H7 (cell line): Measurements from ENCODE around the gene RASA2. TPM values are rescaled to one million over a fixed set of nuclear protein-coding genes. Genes with fewer than 3 reads are reported as not detected.
A peak's percentile ranks its signal among the peaks of the same experiment; 100 is the strongest.
"Not testable (repeated sequence)": the region's sequence is repeated elsewhere in the genome, so short reads cannot be mapped to it uniquely, and the experiment has no call there.

Experiments used
- DNase-seq: peaks from one replicate; pipeline ENCODE4 v3.0.0; 2012
- H3K27me3 ChIP-seq: 2 replicates; pipeline ENCODE4 v1.6.0; 2011; ENCODE audit warnings: mild to moderate bottlenecking, low read length; ENCODE audit not compliant: control insufficient read depth, insufficient read depth
- H3K36me3 ChIP-seq: replicated peaks from 2 replicates; pipeline ENCODE4 v1.5.1; 2011; ENCODE audit warnings: low read length; ENCODE audit not compliant: control insufficient read depth, insufficient read depth
- H3K4me3 ChIP-seq: 2 replicates; pipeline ENCODE4 v1.5.1; 2011; ENCODE audit warnings: low read depth, mild to moderate bottlenecking, control low read depth, low read length, moderate library complexity; ENCODE audit not compliant: insufficient read depth
- total RNA-seq: library from RNA; depleted of rRNA; stranded (reverse); fragments of >200 nt; shearing (Covaris generic); gene quantifications from 2 replicates; pipeline ENCODE4 v1.2.3, GENCODE V29; 2014

The RASA2 gene
- total RNA-seq, 1 experiment from 2014 or later: 11.6 TPM

- H3K27me3 ChIP-seq: no peaks in the 10 kb centered on the region
- H3K4me3 ChIP-seq: no peak overlapping the region
- H3K36me3 ChIP-seq: peaks cover 7% of the 10 kb centered on the region
- DNase-seq: no peak
These were observed 91.6 kb downstream of the RASA2 start for GRCh38 chr3:141578202-141578973.

- no peak for DNase-seq
- no peaks in the 10 kb centered on the region for H3K27me3 ChIP-seq
- no peak overlapping the region for H3K4me3 ChIP-seq
- H3K36me3 ChIP-seq: no peaks in the 10 kb centered on the region; the same call in 1 of the 2 replicates
These were observed 107.5 kb downstream of the RASA2 start for GRCh38 chr3:141594357-141594756.

- DNase-seq: no peak
- H3K4me3 ChIP-seq: no peak overlapping the region
- no peaks in the 10 kb centered on the region for H3K36me3 ChIP-seq
- no peaks in the 10 kb centered on the region for H3K27me3 ChIP-seq
These were observed 111.1 kb downstream of the RASA2 start for GRCh38 chr3:141597931-141598330.

GRCh38 chr3:141600331-141600730 lies 113.5 kb downstream of the RASA2 start:
- Histone ChIP-seq H3K27me3 (no peaks in the 10 kb centered on the region), H3K36me3 (no peaks in the 10 kb centered on the region), H3K4me3 (no peak overlapping the region)
- no peak for DNase-seq

GRCh38 chr3:141602706-141603105 lies 115.9 kb downstream of the RASA2 start:
- no peaks in the 10 kb centered on the region for H3K27me3 ChIP-seq
- no peak for DNase-seq
- H3K4me3 ChIP-seq: no peak overlapping the region
- no peaks in the 10 kb centered on the region for H3K36me3 ChIP-seq

- no peak overlapping the region for H3K4me3 ChIP-seq
- no peaks in the 10 kb centered on the region for H3K27me3 ChIP-seq
- DNase-seq: no peak
- H3K36me3 ChIP-seq: no peaks in the 10 kb centered on the region
These were observed 116.7 kb downstream of the RASA2 start for GRCh38 chr3:141603473-141604035.

GRCh38 chr3:141605883-141606282 lies 119.1 kb downstream of the RASA2 start:
- Histone ChIP-seq H3K27me3 (no peaks in the 10 kb centered on the region), H3K4me3 (no peak overlapping the region), H3K36me3 (no peaks in the 10 kb centered on the region; the same call in 1 of the 2 replicates)
- DNase-seq: no peak

- DNase-seq: no peak
These were observed 121.6 kb downstream of the RASA2 start for GRCh38 chr3:141608438-141608837.

GRCh38 chr3:141610939-141611338 lies 124.1 kb downstream of the RASA2 start:
- no peaks in the 10 kb centered on the region for H3K27me3 ChIP-seq
- DNase-seq: no peak
- no peaks in the 10 kb centered on the region; the same call in 1 of the 2 replicates for H3K36me3 ChIP-seq
- no peak overlapping the region for H3K4me3 ChIP-seq

More at GRCh38 chr3:141608438-141608837, 121.6 kb downstream of the RASA2 start:
- Histone ChIP-seq H3K27me3 (no peaks in the 10 kb centered on the region), H3K4me3 (no peak overlapping the region), H3K36me3 (no peaks in the 10 kb centered on the region; the same call in 1 of the 2 replicates)

- DNase-seq: no peak
- Histone ChIP-seq H3K4me3 (no peak overlapping the region), H3K27me3 (no peaks in the 10 kb centered on the region), H3K36me3 (no peaks in the 10 kb centered on the region)
These were observed 131.5 kb downstream of the RASA2 start for GRCh38 chr3:141618103-141618910.

GRCh38 chr3:141618938-141619337 lies 132.1 kb downstream of the RASA2 start:
- H3K36me3 ChIP-seq: no peaks in the 10 kb centered on the region
- peak; percentile 20 for DNase-seq
- H3K4me3 ChIP-seq: no peak overlapping the region
- H3K27me3 ChIP-seq: no peaks in the 10 kb centered on the region

- Histone ChIP-seq H3K27me3 (no peaks in the 10 kb centered on the region), H3K36me3 (no peaks in the 10 kb centered on the region), H3K4me3 (no peak overlapping the region)
- DNase-seq: no peak
These were observed 132.6 kb downstream of the RASA2 start for GRCh38 chr3:141619450-141619849.

- no peak for DNase-seq
- no peaks in the 10 kb centered on the region for H3K27me3 ChIP-seq
- H3K4me3 ChIP-seq: no peak overlapping the region
- no peaks in the 10 kb centered on the region for H3K36me3 ChIP-seq
These were observed 136.9 kb downstream of the RASA2 start for GRCh38 chr3:141623691-141624090.

- Histone ChIP-seq H3K36me3 (no peaks in the 10 kb centered on the region), H3K27me3 (no peaks in the 10 kb centered on the region)
- DNase-seq: no peak
These were observed 138.7 kb downstream of the RASA2 start for GRCh38 chr3:141625506-141625905.

GRCh38 chr3:141628334-141628733 lies 141.5 kb downstream of the RASA2 start:
- DNase-seq, H3K4me3 ChIP-seq, H3K36me3 ChIP-seq, H3K27me3 ChIP-seq: not testable (repeated sequence)

More at GRCh38 chr3:141625506-141625905, 138.7 kb downstream of the RASA2 start:
- H3K4me3 ChIP-seq: no peak overlapping the region
